HG02571 (cell line): Measurements from ENCODE around the gene GIPC1.
"Not testable (repeated sequence)": the region's sequence is repeated elsewhere in the genome, so short reads cannot be mapped to it uniquely, and the experiment has no call there.

Experiments
- ATAC-seq: cut with Tn5 transposase; IDR thresholded peaks from one replicate; pipeline ENCODE4 v1.9.1; 2021; ENCODE audit warnings: mild to moderate bottlenecking, moderate library complexity; ENCODE audit not compliant: unreplicated experiment

Gene GIPC1

GRCh38 chr19:14473073-14473977 is 22.6 kb downstream of the GIPC1 start:
- ATAC-seq = no peak

GRCh38 chr19:14472202-14472938 is 23.6 kb downstream of the GIPC1 start:
- no peak for ATAC-seq

- ATAC-seq = no peak
Measured at GRCh38 chr19:14471436-14472187, 24.3 kb downstream of the GIPC1 start.

GRCh38 chr19:14470031-14470876 is 25.7 kb downstream of the GIPC1 start:
- ATAC-seq = no peak

- no peak for ATAC-seq
Measured at GRCh38 chr19:14467816-14468215, 28.1 kb downstream of the GIPC1 start.

GRCh38 chr19:14467391-14467790 is 28.5 kb downstream of the GIPC1 start:
- no peak for ATAC-seq

- no peak for ATAC-seq
Measured at GRCh38 chr19:14463747-14464146, 32.2 kb downstream of the GIPC1 start.

GRCh38 chr19:14462401-14462800 is 33.5 kb downstream of the GIPC1 start:
- ATAC-seq = not testable (repeated sequence)

GRCh38 chr19:14460935-14461334 is 35.0 kb downstream of the GIPC1 start:
- no peak for ATAC-seq

- no peak for ATAC-seq
Measured at GRCh38 chr19:14459703-14460102, 36.2 kb downstream of the GIPC1 start.

- not testable (repeated sequence) for ATAC-seq
Measured at GRCh38 chr19:14452303-14452702, 43.6 kb downstream of the GIPC1 start.

GRCh38 chr19:14450876-14451275 is 45.1 kb downstream of the GIPC1 start:
- no peak for ATAC-seq

GRCh38 chr19:14450168-14450874 is 45.6 kb downstream of the GIPC1 start:
- ATAC-seq = no peak

- ATAC-seq = no peak
Measured at GRCh38 chr19:14449321-14449720, 46.6 kb downstream of the GIPC1 start.

GRCh38 chr19:14446336-14447036 is 49.4 kb downstream of the GIPC1 start:
- ATAC-seq = no peak

GRCh38 chr19:14443632-14444216 is 52.2 kb downstream of the GIPC1 start:
- ATAC-seq = no peak

- ATAC-seq = no peak
Measured at GRCh38 chr19:14442891-14443631, 52.9 kb downstream of the GIPC1 start.
